Activated CD8-positive, alpha-beta memory T cell treated with anti-CD3 and anti-CD28 coated beads, Interleukin-2, amount 50 U/mL, for 48 hours (primary cell): ENCODE data around the gene UROC1.

Experiments used
- DNase-seq: peaks from one replicate; pipeline ENCODE4 v3.0.0-alpha.2; 2020

UROC1 gene

DNA sequence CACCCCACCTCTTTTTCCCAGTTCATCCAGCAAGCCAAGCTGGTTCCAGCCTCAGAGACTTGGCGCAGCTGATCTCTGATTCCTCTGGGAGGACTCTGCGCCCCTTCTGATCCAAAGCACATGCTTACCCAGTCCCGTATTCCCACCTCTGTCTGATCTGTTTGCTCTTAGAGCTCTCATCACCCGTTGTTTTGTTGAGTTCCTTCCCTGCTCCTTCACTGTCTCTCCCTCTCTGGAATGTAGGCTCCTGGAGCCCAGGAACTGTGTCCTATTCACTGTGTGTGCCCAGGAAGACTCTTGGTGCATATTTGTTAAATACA, 40.6 kb downstream of the UROC1 start:
- no peak for DNase-seq

DNA sequence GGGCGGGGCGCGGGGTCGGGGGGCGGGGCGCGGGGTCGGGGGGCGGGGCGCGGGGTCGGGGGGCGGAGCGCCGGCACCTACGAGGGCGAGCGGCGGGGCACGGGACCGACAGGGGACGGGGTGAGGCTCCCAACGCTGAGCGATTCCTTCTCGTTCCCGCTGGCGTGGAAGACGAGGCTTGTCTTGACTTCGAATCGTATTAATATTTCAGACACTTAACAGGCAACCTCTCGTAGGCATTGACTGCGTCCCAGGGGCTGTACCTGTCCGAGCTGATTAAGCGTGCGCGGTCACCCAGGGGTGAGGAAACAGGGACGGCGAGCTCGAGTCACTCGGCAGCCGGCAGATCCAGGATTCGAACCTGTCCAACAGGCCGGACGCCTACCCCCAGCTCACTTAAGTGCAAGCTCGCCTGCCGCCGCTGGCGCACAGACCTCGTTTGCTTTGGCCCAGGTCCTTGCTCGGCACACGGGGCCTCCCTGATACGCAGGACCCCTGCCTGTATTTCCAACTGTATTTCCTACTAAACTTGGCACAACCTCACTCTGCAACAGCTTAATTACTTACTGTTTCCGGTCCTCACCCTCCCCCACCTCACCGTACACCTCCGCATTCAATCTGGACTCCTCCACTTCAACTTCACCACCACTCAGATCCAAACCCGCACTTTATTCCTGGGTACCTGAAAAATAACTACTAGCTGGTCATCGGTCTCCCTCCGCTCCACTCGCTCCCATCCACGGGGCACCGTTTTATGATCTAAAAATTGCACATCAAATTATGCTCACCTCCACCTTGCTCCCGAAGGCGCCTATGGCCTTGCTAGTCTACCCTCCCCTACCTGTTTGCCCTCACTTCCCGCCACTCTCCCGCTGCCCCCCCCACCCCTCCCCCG, 41.2 kb downstream of the UROC1 start:
- DNase-seq, result peak; percentile 83

DNA sequence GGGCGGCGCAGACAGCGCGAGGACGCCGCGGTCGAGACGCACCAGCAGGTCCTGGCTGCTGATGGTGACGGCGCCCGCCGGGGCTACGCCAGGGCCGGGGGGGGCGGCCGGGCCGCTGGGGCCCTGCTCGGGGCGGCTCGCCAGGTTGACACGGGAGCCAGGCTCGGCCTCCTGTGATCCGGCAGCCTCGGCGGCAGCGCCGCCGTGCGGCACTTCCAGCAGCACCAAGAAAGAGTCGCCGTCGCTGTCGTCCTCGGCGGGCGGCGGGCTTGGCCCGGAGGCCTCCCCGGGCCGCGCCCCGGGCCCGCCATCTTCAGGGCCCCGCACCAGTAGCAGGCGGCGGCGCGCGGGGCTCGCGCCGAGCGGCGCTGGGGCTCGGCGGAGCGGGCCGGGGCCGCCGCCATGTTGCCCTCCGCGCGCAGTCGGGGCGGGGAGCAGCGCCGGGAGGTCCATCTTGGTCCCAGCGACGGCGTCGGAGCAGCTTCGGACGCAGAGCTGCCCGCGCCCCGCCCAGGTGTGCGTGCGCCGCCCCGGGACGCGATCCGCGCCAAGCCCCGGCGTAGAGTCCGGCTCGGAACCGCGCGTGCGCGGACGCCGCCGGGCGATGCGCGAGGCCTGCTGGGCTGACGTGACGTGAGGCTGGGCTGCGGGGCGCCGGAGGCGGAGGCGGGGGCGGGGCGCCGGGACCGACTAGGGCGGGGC, 42.0 kb downstream of the UROC1 start, which contains the start of gene ZXDC:
TSS of gene ZXDC (minus strand) at position 479 of the 702 bp plus-strand sequence. CDS start at position 453, 26 bp downstream.
- peak; percentile 97 for DNase-seq

DNA sequence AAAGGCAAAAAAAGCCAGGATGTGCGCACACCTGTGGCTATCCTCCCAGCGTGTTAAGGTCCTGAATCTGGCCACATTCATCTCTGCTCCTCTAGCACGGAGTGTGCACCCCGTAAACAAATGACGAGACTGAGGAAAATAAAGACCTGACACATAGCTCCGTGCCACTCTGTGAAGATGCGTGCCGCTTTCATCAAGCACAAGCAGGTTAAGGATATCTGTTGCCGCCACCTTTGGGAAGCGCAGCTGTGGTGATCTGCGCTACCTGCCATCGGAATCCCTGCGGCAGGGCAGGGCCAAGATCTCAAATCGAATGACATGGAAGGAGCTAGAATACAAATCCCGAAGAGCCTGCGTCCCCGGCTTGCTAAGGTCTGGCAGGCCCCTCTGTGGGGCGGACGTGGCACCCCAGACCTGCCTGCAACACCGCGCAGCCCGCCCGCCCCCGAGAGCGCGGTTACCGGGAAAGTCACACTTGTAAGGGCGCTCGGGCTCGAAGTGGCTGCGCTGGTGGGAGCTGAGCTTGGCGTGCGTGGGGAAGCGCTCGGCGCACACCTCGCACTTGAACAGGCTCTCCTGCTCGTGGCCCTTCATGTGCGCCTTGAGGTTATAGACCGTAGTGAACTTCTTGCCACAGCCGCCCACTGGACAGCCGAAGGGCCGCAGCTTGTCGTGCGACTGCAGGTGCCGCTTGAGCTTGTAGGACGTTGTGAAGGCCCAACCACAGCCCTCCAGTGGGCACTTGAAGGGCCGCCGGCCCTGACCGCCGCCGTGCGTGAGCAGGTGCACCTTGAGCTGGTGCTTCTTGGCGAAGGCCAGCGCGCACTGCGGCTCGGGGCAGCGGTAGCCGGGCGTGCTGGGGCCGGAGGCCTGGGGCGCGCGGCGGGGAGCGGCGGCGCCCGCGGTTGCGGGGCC, 42.8 kb downstream of the UROC1 start:
- DNase-seq, result peak; percentile 69

GRCh38 chr3:126473292-126474168, 44.0 kb downstream of the UROC1 start:
- DNase-seq, result no peak

GRCh38 chr3:126472277-126473006, 45.1 kb downstream of the UROC1 start:
- no peak for DNase-seq

- DNase-seq, result no peak
These were observed 48.1 kb downstream of the UROC1 start for GRCh38 chr3:126469479-126469878.

- DNase-seq, result no peak
These were observed 49.3 kb downstream of the UROC1 start for GRCh38 chr3:126468028-126468891.

DNA sequence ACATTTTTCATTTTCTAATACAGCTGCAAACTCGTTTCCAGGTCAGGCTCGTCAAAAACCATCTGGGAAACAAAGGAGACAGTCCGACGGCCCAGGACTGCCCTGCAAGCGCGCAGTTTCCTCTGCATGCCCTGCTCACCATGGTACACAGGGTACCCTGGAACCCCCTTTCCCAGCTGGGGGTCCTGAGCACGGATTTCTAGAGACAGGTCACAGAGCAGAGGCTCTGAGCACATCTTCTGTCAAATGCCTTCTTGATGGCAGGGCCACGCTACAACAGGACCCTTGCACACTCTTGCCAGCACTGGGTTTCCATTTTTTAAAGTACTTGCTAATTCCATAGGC, 50.0 kb downstream of the UROC1 start:
- no peak for DNase-seq

DNA sequence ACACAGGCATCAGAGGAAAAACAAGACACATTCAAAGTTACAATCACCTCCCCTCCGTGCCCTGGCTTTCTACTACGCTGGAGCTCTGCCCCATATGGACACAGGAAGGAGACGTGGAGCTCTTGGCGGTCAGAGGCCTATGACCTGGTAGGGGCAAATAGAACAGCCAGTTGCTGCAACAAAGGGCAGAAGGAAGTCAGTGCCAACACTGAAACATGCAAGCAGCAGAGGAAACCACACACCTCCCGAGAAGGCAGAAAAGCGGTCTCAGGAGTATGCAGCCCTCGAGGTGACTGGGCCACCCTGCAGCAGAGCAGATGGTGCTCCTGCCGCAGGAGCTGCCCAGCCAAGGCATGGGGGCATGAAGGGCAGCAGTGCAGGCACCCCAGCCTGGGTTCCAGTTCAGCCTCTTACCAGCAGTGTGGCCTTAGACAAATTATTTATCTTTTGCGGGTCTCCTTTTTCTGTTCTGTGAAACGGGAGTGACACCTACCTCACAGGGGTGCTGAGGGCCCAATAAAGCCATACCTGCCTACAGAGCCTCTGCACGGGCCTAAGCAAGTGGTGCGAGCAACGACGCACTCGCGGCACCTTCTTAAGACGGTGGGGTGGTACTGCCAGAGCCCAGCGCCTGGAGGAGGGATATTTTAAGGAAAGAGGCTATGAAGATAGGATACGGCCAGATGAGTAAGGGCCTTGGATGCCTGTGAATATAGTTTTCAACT, 50.5 kb downstream of the UROC1 start:
- no peak for DNase-seq

- no peak for DNase-seq
These were observed 51.5 kb downstream of the UROC1 start for GRCh38 chr3:126465928-126466544.

DNA sequence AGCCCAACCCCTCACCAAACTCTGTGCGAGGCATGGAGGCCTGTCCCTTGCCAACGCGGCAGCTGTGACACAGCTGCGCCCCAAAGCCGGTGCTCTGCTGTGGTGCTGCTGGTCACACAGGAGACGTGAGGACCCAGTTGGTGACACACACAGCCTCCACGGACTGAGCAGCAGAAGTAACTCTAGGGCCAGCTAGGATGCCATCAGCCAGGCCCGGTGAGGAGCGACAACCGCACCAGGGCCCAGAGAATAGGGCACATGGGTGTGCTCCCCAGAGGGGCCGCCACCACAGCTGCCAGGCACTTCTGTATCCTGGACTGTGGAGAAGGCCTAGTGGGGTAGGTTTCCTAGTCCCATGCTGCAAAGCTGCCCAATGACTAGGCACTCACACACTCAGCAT, 52.6 kb downstream of the UROC1 start:
- DNase-seq, result no peak

DNA sequence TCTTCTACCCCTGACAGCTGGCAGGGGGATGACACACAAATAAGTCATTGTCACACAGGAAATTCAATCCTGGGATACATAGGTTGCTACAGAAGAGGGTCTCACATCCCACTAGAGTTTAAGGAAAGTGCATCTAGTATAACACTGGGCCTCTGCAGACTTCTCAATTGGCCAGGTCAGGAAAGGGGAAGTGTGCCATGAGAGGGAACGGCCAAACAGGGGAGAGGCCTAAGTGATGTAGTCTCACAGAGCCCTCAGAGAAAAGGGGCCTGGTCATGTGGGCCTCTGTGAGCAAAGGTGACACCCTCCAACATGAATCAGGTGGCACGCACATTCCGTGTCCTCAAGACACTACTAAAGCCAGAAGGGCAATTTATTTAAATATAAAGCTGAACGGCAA, 53.1 kb downstream of the UROC1 start:
- no peak for DNase-seq

DNA sequence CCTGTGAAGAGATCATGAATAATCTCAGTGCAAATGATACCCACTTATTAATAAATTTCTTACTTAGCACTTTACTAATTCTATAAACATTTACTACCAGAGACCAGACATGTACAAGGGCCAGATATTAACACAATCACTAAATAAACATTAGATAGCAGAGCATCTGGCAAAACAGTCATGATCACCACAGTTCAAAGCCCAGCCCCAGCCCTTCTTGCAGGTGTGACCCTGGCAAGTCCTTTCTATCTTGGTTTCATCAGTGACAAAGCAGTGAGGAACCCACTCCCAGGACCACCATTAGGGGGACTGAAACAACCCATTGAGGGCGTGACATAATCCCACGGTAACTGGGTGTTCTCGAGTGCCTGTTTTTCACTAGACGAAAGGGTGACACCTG, 53.5 kb downstream of the UROC1 start:
- DNase-seq, result no peak

- no peak for DNase-seq
These were observed 54.1 kb downstream of the UROC1 start for GRCh38 chr3:126463521-126463920.

DNA sequence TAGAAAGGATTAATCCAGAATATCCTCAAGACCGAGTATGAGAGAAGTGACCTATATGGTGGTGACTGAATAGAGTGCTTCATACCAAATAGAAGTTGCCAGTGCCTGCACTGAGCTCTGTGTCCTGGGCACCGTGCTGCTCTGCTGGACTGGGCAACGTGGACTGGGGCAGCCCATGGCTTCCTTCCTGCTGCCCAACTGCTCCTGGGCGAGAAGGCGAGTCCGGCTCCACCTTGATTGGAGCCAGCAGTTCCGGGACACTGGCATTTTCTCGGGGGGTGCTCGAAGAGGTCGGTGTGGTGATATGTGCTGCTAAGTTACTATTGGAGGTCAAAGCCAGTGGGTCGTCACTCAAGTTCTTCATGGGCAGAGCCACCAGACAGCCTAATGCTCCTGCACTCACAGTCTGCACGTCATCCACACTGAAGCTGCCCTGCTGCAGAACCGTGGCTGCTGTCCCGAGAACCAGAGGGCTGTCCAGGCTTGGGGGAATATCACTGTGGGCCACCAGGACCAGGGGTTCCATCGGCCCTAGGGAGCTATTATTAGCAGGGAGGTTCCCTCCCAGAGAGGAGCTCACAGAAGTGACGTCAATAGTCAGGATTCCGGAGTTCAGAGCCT, 56.0 kb downstream of the UROC1 start:
- no peak for DNase-seq

DNA sequence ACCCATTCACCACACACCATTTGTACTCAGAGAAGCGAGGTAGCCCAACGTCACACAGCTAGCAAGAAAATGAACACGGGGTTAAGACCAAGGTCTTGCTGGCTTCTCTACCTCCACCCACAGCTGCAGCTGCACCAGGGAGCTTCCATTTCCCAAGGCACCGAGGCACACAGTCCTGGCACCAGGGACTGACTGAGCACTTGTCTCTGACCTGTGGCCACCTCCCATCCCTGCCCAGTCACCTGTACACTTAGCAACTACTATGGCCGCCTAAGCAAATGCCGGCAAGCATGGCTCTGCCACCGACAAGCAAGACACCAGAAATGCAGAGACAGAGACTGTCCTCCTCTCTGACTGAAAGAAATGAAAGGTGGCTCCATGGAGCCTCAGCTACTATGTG, 57.2 kb downstream of the UROC1 start:
- no peak for DNase-seq

DNA sequence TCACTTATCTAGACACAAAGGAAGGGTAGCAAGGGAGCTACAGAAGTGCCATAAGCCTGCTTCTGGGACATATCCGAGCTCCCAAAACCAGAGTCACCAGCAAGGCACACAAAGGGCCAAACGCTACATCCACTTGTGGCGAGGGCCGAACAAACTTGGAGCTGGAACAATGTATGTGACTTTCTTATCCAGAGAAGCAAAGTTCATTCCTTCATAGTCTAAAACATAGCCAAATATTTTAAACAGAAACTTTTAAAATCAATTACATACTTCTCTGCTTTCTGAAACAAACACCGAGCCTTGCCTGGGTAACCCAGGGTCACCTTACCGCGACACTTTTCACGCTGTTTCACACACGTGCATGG, 57.8 kb downstream of the UROC1 start:
- DNase-seq, result no peak
